Nucleus accumbens (tissue), 56 donors: ENCODE data around the gene MAGI2.

Source experiments
- DNase-seq, 56 donors: peaks; one replicate each; lab custom pipeline; 2025; lab: John Stamatoyannopoulos, UW

MAGI2 gene

DNA sequence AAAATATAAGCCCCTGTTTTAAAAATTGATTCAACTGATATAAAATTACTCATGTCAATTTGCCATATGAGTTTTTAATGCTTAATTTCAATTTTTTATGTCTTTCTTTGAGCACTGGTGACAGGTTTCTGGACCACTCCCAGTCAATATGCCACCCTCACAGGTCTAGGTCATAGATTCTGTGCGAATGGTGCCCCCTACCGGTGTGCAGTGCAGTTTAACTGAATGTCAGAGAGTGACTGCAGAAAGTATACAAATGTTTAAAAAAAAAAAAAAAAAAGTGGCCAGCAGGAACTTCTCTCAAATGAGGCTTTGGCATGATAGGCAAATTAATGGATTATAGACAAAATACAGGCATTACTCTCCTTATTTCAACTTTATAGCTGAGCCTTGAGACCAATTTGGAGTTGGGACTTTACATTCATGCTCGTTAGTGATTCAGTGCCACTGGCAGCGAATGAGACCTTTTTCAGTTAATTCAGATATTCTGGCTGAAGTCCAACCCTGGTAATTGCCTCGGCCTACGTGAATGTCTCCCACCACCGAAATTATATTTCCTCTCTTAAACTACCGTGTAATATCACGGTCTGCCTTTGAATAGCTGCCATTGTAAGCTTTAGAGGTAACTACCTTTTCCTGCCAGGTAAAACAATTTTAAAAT lies 1227.3 kb downstream of the MAGI2 start:
- peak in 20 of 56 donors; percentile 0 to 50 (median 8) for DNase-seq

DNA sequence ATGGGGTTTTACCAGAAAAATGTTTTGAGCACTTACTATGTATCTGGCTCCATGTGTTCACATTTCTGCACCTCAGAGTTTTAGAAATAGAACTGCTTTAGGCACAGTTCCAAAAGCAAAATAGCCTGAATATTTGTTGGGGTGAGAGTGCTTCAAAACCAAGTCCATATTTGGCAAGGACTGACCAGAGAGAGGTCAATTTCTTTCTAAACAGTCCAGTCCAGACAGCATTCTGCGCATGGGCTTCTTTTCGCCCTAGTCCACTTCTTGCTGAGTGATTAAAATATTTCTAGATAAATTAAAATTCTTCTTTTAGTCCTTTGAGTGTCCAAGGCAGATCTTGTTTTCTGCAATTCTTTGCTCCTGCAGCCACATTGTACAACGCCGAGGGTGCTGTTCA lies 1227.9 kb downstream of the MAGI2 start:
- no peak for DNase-seq

- no peak for DNase-seq
Observed at GRCh38 chr7:78224923-78225322, 1228.5 kb downstream of the MAGI2 start.

GRCh38 chr7:78223598-78223997 lies 1229.9 kb downstream of the MAGI2 start:
- no peak for DNase-seq

DNA sequence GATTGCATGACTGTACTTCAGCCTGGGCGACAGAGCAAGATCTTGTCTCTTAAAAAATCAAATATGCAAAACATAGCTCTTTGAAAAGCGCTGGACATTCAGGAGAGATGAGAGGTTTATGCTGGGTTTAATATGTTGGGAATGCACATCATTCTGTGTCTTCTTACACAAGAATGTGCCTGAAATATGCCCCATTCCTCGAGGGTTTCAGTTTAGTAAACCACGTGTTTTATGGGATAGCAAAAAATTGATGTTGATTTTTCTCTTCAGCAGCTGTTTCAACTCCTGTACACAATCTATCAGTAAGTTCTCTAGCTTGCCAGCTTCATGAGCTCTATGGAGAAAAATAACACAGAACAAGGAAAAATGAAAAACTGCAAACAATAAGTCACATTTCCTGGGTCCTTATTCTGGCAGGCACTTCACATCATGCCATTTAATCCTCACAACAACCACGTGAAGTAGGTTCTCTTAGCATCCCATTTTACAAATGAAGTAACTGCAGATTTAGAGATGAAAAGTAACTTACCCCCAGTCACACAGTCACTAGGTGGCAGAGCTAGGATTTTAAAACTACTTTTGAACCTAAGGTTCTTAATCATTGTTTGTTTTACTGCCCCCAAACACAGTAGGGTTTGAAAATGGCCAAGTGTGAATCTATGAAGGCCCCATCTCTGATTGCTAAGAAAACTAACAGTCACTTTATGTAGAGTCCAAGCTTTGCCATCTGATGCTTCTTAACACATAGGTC lies 1231.3 kb downstream of the MAGI2 start:
- DNase-seq = no peak

DNA sequence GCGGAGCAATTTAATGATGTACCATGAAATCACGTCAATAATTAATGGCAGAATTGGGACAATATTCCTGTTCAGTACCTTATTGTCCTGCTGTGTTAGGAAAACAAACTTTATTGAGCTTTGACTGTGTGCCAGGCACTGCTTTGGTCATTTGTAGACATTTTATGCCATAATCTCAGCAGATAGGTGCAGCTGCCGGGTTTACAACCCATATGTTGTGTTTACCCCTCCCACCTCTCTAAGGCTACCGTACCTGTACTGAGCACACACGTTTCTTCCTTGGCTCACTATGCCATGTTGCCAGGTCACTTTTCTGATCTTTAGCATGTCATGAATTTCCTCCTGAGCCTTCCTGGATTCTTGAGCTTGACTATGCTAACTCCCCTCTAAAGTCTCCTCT lies 1232.7 kb downstream of the MAGI2 start:
- no peak for DNase-seq

- no peak for DNase-seq
Observed at GRCh38 chr7:78218876-78219275, 1234.6 kb downstream of the MAGI2 start.

DNA sequence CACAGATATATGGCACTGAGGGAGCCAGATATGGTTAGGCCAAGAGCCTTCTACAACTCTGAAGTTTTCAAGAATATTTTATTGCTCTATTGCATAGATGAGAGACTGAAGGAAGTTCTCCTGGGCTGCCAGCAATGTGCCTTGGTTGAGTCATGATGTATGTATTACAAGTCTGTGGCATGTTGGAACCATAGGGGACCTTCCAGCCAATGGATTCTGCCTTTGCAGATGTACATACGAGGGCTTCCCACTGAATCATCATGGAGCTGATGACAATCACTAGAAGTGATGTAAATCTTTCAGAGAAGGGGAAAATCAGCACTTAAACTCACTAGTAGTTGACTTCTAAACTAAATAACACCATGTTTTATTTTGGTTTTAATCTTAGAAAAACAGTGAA lies 1235.4 kb downstream of the MAGI2 start:
- no peak for DNase-seq

- no peak for DNase-seq
Observed at GRCh38 chr7:78215199-78215598, 1238.3 kb downstream of the MAGI2 start.

DNA sequence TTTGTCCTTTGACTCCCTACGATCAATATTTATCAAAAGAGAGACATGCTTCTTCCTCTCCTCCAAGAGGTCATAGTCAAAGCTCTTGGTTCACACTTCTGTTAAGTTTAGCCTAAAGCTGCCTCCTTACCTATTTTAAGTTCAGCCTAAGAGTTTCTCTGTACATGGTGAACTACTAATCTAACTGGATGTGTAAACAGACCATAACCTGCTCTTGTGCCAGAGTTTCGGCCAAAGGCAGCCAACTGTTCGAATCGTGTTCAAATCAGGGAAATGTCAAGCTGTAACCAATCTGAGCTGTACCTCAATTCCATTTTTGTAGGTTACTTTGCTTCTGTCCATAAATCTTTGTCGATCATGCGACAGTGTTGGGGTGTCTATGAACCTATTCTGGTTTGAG lies 1240.1 kb downstream of the MAGI2 start:
- no peak for DNase-seq

GRCh38 chr7:78212476-78213060 lies 1240.9 kb downstream of the MAGI2 start:
- DNase-seq = no peak

GRCh38 chr7:78207269-78207668 lies 1246.2 kb downstream of the MAGI2 start:
- DNase-seq = no peak

DNA sequence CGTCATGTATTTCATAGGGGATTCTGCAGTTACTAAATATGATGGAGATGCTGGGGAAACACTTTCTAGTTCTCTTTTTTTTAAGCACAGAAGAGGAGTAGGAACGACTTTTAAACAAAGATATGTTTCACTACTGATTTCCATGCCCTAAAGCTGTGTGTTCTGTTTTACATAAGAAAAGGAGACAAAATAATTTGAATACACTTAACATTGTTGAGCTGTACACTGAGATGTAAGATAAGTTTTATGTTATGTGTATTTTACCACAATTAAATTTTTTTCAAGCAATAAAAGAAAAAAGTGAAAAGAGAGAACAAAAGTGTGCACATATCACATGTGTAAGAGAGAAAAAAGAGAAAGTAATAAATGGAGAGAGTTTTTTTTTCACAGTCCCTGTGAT lies 1246.7 kb downstream of the MAGI2 start:
- DNase-seq = no peak

- DNase-seq = no peak
Observed at GRCh38 chr7:78203042-78203720, 1250.3 kb downstream of the MAGI2 start.

DNA sequence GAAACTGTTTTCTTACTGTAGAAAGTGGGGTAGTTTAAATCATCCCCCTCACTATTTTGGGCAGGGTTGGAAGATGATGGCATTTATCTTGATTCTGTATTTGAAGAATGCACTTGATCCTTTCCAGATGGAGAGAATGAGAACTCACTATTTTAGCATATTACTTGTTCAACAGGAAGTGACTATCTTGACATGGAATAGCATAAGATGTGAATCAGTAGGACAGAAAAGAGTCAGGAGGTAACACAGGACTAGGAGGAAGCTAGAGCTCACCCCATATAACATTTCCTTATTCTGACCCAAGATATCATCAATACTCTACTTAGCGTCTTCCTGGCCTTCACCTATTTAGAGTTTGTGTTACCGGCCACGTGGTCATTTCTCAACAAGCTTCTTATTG lies 1254.7 kb downstream of the MAGI2 start:
- no peak for DNase-seq

- no peak for DNase-seq
Observed at GRCh38 chr7:78197447-78197846, 1256.0 kb downstream of the MAGI2 start.

- DNase-seq = no peak
Observed at GRCh38 chr7:78195281-78195680, 1258.2 kb downstream of the MAGI2 start.

- DNase-seq = no peak
Observed at GRCh38 chr7:78194611-78195010, 1258.9 kb downstream of the MAGI2 start.

DNA sequence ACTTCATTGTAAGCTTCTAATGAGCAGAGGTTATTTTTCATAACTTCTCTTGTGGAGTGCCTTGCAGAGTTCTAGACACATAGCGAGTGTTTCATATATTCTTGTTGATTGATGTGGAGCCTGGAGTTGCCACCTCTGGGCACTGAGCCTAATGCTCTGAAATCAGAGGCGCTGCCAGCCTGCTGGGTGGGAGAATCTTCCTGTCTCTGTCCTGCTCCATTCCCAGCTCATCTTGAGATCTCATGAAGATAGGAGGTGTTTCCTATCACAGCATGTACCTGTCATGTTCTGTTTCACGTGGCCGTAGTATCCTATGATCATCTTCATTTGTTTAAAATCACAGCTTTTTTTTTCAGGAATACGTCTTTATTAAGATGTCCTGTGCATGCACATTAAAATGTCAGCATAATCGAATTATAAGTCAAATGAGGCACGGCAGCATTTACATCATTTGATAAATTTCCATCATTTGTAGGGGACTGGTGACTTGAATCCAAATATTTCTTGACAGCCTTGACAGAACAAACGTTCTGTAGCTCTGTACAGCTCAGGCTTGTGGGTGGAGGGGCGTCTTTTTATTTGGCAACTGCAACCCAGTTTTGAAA lies 1261.9 kb downstream of the MAGI2 start:
- DNase-seq = no peak

GRCh38 chr7:78189762-78190161 lies 1263.7 kb downstream of the MAGI2 start:
- DNase-seq = no peak

DNA sequence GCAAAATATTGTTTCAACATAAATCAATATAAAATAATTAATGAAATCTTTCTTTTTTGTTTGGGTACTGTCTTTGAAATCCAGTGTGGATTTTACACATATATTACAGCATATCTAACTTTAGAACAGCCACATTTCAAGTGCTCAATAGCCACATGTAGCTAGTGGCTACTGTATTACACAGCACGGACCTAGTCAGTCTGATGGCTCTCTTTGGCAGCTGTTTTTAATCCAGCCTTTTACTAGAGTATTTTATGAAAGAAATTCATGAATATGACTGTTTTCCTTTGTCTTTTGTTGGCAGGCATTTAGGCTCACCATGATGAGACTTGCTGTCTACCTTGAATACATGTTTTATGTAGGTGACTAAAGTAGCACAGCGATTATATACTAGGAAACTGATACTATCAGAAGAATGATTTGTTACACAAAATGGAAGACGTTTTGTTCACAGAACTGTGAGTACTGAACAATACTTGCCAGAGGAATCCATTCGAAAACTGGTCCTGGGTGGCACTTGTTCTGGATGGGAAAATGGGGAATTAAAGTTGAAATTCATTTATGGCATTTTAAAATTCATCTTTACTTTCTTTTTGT lies 1268.2 kb downstream of the MAGI2 start:
- no peak for DNase-seq
